HepG2 (cell line): ENCODE results near the gene KSR1. TPM values are rescaled to one million over a fixed set of nuclear protein-coding genes. Genes with fewer than 3 reads are reported as not detected.
A peak's percentile ranks its signal among the peaks of the same experiment; 100 is the strongest.

ENCODE experiments used
- ATAC-seq: fragments of 200-7000 bp; cut with Tn5 transposase; 3 replicates; pipeline ENCODE4 v1.9.1; 2020; ENCODE audit warnings: mild to moderate bottlenecking, moderate library complexity
- BruUV-seq: library from RNA; stranded (reverse); fragments of 400-500 nt; replicated peaks from 2 replicates; lab custom pipeline; 2021; lab: Mats Ljungman, UMichigan
- CTCF ChIA-PET: fragments of 300-600 bp; formaldehyde crosslinking; extraction: SDS; loops from one replicate; lab custom pipeline; 2021; ENCODE audit warnings: low total read pairs, inconsistent platforms, low intra/inter-chr PET ratio; lab: Yijun Ruan, JAX
- POLR2A ChIA-PET: fragments of 350-600 bp; sonication (Branson Sonifier 250); formaldehyde crosslinking; loops from one replicate; lab custom pipeline; 2020; ENCODE audit warnings: antibody characterized with exemption, inconsistent platforms; lab: Yijun Ruan, JAX
- DNase-seq: peaks from one replicate; pipeline ENCODE4 v3.0.0-alpha.2; 2015; ENCODE audit warnings: low spot score
- FAIRE-seq: peaks from 3 replicates; lab custom pipeline; 2011; peaks lifted over from hg19 to GRCh38; lab: Jason Lieb, UNC
- H2AFZ ChIP-seq: one replicate; pipeline ENCODE4 v1.6.1; 2011; ENCODE audit warnings: low read length, inconsistent platforms
- H3K27ac ChIP-seq: fragments of 300-600 bp; 3 replicates; pipeline ENCODE4 v1.8.0; 2011; ENCODE audit warnings: mixed run types, mild to moderate bottlenecking, mixed read lengths, low read length, inconsistent platforms; ENCODE audit not compliant: insufficient read depth; ENCODE audit errors: extremely low read length
- H3K27me3 ChIP-seq, 2 experiments: fragments of 200-600 bp in 1 of 2; 2 replicates in 1 of 2; 3 replicates in 1 of 2; pipeline versions ENCODE4 v1.6.0 to v1.8.0; 2011; ENCODE audit warnings: low read length in 2 of 2, mild to moderate bottlenecking in 2 of 2, moderate library complexity in 2 of 2, inconsistent platforms in 1 of 2; ENCODE audit not compliant: insufficient read depth in 2 of 2, control insufficient read depth in 1 of 2
- H3K36me3 ChIP-seq, 2 experiments: fragments of 200-600 bp in 1 of 2; replicated peaks in 1 of 2; 2 replicates in 1 of 2; 3 replicates in 1 of 2; pipeline versions ENCODE4 v1.5.1 to v1.8.0; 2011; ENCODE audit warnings: low read length in 2 of 2, inconsistent platforms in 1 of 2; ENCODE audit not compliant: insufficient read depth in 2 of 2, control insufficient read depth in 1 of 2
- H3K4me1 ChIP-seq: 2 replicates; pipeline ENCODE4 v1.5.1; 2012; ENCODE audit warnings: low read length, inconsistent platforms; ENCODE audit not compliant: insufficient read depth
- H3K4me2 ChIP-seq: 2 replicates; pipeline ENCODE4 v1.6.0; 2011; ENCODE audit warnings: low read depth, low read length, inconsistent platforms
- H3K4me3 ChIP-seq, 3 experiments: fragments of 200-600 bp in 1 of 3; sonication (generic), shearing (Covaris generic) in 1 of 3; replicated peaks in 1 of 3; 2 replicates each; pipeline ENCODE4 v1.5.1; 2011 to 2016; ENCODE audit warnings: low read length in 3 of 3, inconsistent platforms in 2 of 3, low read depth in 2 of 3, mild to moderate bottlenecking in 2 of 3, control low read depth in 1 of 3, mixed read lengths in 1 of 3; ENCODE audit not compliant: insufficient read depth in 1 of 3
- H3K79me2 ChIP-seq: one replicate; pipeline ENCODE4 v1.6.1; 2011; ENCODE audit warnings: low read length, inconsistent platforms; ENCODE audit not compliant: insufficient read depth
- H3K9ac ChIP-seq: 2 replicates; pipeline ENCODE4 v1.6.0; 2011; ENCODE audit warnings: mild to moderate bottlenecking, low read depth, low read length, inconsistent platforms; ENCODE audit not compliant: insufficient read depth
- H3K9me3 ChIP-seq: 2 replicates; pipeline ENCODE4 v1.5.1; 2012; ENCODE audit warnings: mild to moderate bottlenecking, low read length
- H4K20me1 ChIP-seq: 2 replicates; pipeline ENCODE4 v1.6.0; 2011; ENCODE audit warnings: inconsistent platforms, mild to moderate bottlenecking, low read length, moderate library complexity; ENCODE audit not compliant: insufficient read depth
- SSRP1 ChIP-seq: IDR thresholded peaks from 2 replicates; pipeline ENCODE4 v1.6.1; 2016; ENCODE audit warnings: control low read depth
- YY1 ChIP-seq: IDR thresholded peaks from 2 replicates; pipeline ENCODE4 v1.6.1; 2011; ENCODE audit warnings: low read length, low read depth, moderate library complexity, mild to moderate bottlenecking; ENCODE audit not compliant: insufficient read depth, insufficient replicate concordance
- ZNF251 ChIP-seq: sonication (generic); formaldehyde crosslinking; IDR thresholded peaks from 2 replicates; pipeline ENCODE4 v1.9.0; 2021; ENCODE audit warnings: mild to moderate bottlenecking, missing genetic modification reagents
- ZNF260 ChIP-seq: sonication (generic); formaldehyde crosslinking; IDR thresholded peaks from 2 replicates; pipeline ENCODE4 v1.4.0; 2020; ENCODE audit warnings: missing genetic modification reagents, low read depth, mild to moderate bottlenecking, borderline replicate concordance
- ZNF30 ChIP-seq: sonication (generic); formaldehyde crosslinking; IDR thresholded peaks from 2 replicates; pipeline ENCODE4 v1.5.0; 2020; ENCODE audit warnings: mild to moderate bottlenecking, missing genetic modification reagents
- ZNF317 ChIP-seq: sonication (generic); formaldehyde crosslinking; IDR thresholded peaks from 2 replicates; pipeline ENCODE4 v1.5.0; 2020; ENCODE audit warnings: mild to moderate bottlenecking, missing genetic modification reagents
- ZNF747 ChIP-seq: sonication (generic); formaldehyde crosslinking; IDR thresholded peaks from 2 replicates; pipeline ENCODE4 v1.8.1; 2023; ENCODE audit warnings: missing genetic modification reagents, mild to moderate bottlenecking, borderline replicate concordance
- WGBS: methylation state at CpG from one replicate; pipeline ENCODE4 v1.1.6; 2017; ENCODE audit warnings: low lambda C conversion rate; 5-methylcytosine and 5-hydroxymethylcytosine counted together
- in situ Hi-C: cut with HindIII; loops from 2 replicates; pipeline ENCODE4 v1.10.0; 2017; ENCODE audit warnings: low pct_unique_long_range_greater_than_20kb; ENCODE audit not compliant: extremely low pct_ligation_motif_present
- intact Hi-C: fragments of 100-400 bp; cut with micrococcal nuclease; formaldehyde crosslinking; loops from one replicate; pipeline ENCODE4 v1.10.0; 2022; ENCODE audit not compliant: unreplicated experiment
- polyA plus RNA-seq, 8 experiments: library from polyadenylated mRNA; depleted of rRNA in 3 of 8; stranded (reverse) in 7 of 8; unstranded in 1 of 8; fragments of >200 nt; fragmentation: Illumina TruSeq in 4 of 8; extraction: Trizol in 4 of 8; gene quantifications; 2 replicates each; pipeline versions ENCODE4 v1.2.1 to v1.2.3, GENCODE V29; 2011 to 2016; ENCODE audit warnings: low read depth in 4 of 8, missing spikeins in 1 of 8, mixed read lengths in 1 of 8; ENCODE audit not compliant: insufficient read depth in 1 of 8
- total RNA-seq, 5 experiments: library from RNA; depleted of rRNA; stranded (reverse); fragments of >200 nt; fragmentation: Illumina TruSeq; extraction: Trizol; gene quantifications; 2 replicates each; pipeline ENCODE4 v1.2.3, GENCODE V29; 2016; ENCODE audit warnings: low read depth in 1 of 5
- TF ChIP-seq, protein P1 (sequence below): sonication (generic); formaldehyde crosslinking; IDR thresholded peaks from 2 replicates; pipeline ENCODE4 v1.4.0; 2020; ENCODE audit warnings: mild to moderate bottlenecking, missing genetic modification reagents
- TF ChIP-seq, protein P2 (sequence below): sonication (generic); formaldehyde crosslinking; IDR thresholded peaks from 2 replicates; pipeline ENCODE4 v1.5.0; 2020; ENCODE audit warnings: missing genetic modification reagents
- TF ChIP-seq, protein P3 (sequence below): sonication (generic); formaldehyde crosslinking; IDR thresholded peaks from 2 replicates; pipeline ENCODE4 v1.5.0; 2020; ENCODE audit warnings: mild to moderate bottlenecking, missing genetic modification reagents, borderline replicate concordance
- TF ChIP-seq, protein P4 (sequence below): sonication (generic); formaldehyde crosslinking; IDR thresholded peaks from 2 replicates; pipeline ENCODE4 v1.4.0; 2020; ENCODE audit warnings: missing genetic modification reagents

The KSR1 gene
- total and polyA plus RNA-seq, 2 of the 13 experiments (the other 11 are each of a cell fraction or from before 2014, with no cell fraction given) = 10.1 to 16.6 TPM

DNA sequence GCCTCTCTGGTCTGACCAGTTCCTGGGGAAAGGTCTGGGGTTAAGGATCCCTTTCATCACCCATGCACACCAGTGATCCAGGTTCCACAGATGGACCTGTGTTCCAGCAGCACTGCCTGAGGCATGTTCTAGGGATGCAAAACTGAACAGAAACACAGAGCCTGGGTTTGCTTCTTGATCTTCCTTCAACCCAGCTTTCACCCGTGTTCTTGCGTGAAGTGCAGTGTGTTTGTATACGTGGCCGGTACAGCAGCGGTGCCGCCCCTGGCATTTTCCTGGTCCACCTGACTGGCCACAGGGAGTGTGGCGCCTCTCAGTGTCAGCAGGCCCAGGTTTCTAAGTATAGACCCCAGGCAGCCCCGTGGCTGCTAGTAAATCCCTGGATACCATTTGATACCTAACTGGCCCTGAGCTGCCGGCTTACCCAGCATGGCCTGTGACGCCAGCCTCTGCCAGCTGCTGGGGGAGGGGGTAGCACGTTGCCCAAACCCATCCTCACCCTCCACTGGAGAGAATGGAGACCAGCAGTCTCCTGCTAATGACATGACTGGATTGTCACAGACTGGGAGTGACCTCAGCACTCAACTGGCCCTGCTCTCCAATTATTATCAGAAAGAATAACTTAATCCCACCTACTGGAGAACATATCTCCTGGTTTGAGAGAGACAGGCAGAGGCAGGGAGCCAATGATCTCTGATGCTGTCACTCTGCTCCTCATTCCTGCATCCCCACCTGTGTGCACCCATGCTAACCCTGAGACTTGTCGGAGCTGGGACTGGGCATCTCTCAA lies 115.5 kb downstream of the KSR1 start:
- in situ Hi-C loops (loop anchor here (10.0 kb wide), 1 partner anchor 217 kb away; no protein-coding TSS in a partner anchor), intact Hi-C loops (loop anchor here (2.0 to 10.0 kb wide), 2 partner anchors 115 to 237 kb away; partner anchors contain the start of gene KSR1)
- H3K9ac ChIP-seq = no peak overlapping the region
- no peaks in the 10 kb centered on the region for H3K27me3 ChIP-seq
- BruUV-seq = no TSS peak
- no peaks in the 10 kb centered on the region for H3K36me3 ChIP-seq
- H3K4me2 ChIP-seq = peak overlapping the region; percentile 60; the same call in 1 of the 2 replicates
- H3K4me3 ChIP-seq = no peak overlapping the region
- no peak overlapping the region for H3K27ac ChIP-seq
- DNase-seq (no peak), ATAC-seq (no peak), FAIRE-seq (no peak)
- H3K9me3 ChIP-seq = no peaks in the 10 kb centered on the region
- POLR2A ChIA-PET = no interaction called here
- peaks cover 4% of the 10 kb centered on the region for H3K79me2 ChIP-seq
- peaks cover 17% of the 10 kb centered on the region; the same call in 1 of the 2 replicates for H4K20me1 ChIP-seq
- CTCF ChIA-PET = no interaction called here
- peaks cover 72% of the 10 kb centered on the region for H3K4me1 ChIP-seq
- no peak overlapping the region for H2AFZ ChIP-seq
- 95% methylated on average over 11 of the region's 12 CpGs for WGBS
- TF ChIP-seq, protein P1, sequence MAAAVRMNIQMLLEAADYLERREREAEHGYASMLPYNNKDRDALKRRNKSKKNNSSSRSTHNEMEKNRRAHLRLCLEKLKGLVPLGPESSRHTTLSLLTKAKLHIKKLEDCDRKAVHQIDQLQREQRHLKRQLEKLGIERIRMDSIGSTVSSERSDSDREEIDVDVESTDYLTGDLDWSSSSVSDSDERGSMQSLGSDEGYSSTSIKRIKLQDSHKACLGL (CRISPR knock-in tag) = no peak
- no peak for TF ChIP-seq ZNF251
- TF ChIP-seq YY1 = no peak
- TF ChIP-seq, protein P2, sequence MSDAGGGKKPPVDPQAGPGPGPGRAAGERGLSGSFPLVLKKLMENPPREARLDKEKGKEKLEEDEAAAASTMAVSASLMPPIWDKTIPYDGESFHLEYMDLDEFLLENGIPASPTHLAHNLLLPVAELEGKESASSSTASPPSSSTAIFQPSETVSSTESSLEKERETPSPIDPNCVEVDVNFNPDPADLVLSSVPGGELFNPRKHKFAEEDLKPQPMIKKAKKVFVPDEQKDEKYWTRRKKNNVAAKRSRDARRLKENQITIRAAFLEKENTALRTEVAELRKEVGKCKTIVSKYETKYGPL (CRISPR knock-in tag) = no peak
- no peak for TF ChIP-seq ZNF260
- no peak for TF ChIP-seq ZNF317 (CRISPR knock-in tag)
- no peak for TF ChIP-seq SSRP1 (CRISPR knock-in tag)
- no peak for TF ChIP-seq ZNF747
- TF ChIP-seq, protein P3, sequence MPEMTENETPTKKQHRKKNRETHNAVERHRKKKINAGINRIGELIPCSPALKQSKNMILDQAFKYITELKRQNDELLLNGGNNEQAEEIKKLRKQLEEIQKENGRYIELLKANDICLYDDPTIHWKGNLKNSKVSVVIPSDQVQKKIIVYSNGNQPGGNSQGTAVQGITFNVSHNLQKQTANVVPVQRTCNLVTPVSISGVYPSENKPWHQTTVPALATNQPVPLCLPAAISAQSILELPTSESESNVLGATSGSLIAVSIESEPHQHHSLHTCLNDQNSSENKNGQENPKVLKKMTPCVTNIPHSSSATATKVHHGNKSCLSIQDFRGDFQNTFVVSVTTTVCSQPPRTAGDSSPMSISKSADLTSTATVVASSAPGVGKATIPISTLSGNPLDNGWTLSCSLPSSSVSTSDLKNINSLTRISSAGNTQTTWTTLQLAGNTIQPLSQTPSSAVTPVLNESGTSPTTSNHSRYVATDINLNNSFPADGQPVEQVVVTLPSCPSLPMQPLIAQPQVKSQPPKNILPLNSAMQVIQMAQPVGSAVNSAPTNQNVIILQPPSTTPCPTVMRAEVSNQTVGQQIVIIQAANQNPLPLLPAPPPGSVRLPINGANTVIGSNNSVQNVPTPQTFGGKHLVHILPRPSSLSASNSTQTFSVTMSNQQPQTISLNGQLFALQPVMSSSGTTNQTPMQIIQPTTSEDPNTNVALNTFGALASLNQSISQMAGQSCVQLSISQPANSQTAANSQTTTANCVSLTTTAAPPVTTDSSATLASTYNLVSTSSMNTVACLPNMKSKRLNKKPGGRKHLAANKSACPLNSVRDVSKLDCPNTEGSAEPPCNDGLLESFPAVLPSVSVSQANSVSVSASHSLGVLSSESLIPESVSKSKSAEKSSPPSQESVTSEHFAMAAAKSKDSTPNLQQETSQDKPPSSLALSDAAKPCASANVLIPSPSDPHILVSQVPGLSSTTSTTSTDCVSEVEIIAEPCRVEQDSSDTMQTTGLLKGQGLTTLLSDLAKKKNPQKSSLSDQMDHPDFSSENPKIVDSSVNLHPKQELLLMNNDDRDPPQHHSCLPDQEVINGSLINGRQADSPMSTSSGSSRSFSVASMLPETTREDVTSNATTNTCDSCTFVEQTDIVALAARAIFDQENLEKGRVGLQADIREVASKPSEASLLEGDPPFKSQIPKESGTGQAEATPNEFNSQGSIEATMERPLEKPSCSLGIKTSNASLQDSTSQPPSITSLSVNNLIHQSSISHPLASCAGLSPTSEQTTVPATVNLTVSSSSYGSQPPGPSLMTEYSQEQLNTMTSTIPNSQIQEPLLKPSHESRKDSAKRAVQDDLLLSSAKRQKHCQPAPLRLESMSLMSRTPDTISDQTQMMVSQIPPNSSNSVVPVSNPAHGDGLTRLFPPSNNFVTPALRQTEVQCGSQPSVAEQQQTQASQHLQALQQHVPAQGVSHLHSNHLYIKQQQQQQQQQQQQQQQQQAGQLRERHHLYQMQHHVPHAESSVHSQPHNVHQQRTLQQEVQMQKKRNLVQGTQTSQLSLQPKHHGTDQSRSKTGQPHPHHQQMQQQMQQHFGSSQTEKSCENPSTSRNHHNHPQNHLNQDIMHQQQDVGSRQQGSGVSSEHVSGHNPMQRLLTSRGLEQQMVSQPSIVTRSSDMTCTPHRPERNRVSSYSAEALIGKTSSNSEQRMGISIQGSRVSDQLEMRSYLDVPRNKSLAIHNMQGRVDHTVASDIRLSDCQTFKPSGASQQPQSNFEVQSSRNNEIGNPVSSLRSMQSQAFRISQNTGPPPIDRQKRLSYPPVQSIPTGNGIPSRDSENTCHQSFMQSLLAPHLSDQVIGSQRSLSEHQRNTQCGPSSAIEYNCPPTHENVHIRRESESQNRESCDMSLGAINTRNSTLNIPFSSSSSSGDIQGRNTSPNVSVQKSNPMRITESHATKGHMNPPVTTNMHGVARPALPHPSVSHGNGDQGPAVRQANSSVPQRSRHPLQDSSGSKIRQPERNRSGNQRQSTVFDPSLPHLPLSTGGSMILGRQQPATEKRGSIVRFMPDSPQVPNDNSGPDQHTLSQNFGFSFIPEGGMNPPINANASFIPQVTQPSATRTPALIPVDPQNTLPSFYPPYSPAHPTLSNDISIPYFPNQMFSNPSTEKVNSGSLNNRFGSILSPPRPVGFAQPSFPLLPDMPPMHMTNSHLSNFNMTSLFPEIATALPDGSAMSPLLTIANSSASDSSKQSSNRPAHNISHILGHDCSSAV (CRISPR knock-in tag) = no peak
- TF ChIP-seq, protein P4, sequence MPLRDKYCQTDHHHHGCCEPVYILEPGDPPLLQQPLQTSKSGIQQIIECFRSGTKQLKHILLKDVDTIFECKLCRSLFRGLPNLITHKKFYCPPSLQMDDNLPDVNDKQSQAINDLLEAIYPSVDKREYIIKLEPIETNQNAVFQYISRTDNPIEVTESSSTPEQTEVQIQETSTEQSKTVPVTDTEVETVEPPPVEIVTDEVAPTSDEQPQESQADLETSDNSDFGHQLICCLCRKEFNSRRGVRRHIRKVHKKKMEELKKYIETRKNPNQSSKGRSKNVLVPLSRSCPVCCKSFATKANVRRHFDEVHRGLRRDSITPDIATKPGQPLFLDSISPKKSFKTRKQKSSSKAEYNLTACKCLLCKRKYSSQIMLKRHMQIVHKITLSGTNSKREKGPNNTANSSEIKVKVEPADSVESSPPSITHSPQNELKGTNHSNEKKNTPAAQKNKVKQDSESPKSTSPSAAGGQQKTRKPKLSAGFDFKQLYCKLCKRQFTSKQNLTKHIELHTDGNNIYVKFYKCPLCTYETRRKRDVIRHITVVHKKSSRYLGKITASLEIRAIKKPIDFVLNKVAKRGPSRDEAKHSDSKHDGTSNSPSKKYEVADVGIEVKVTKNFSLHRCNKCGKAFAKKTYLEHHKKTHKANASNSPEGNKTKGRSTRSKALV (CRISPR knock-in tag) = no peak
- no peak for TF ChIP-seq ZNF30 (CRISPR knock-in tag)
